Medulla oblongata (tissue), 1 donor: ENCODE data around the gene STX2.
"Not testable (repeated sequence)": the region's sequence is repeated elsewhere in the genome, so short reads cannot be mapped to it uniquely, and the experiment has no call there.

Experiments
- DNase-seq: peaks from one replicate; pipeline ENCODE4 v3.0.0-alpha.2; 2015; ENCODE audit errors: extremely low spot score

STX2 gene

GRCh38 chr12:130800312-130800711, 38.7 kb downstream of the STX2 start:
- no peak for DNase-seq

- DNase-seq: no peak
These were observed 40.0 kb downstream of the STX2 start for GRCh38 chr12:130799051-130799450.

- no peak for DNase-seq
These were observed 41.9 kb downstream of the STX2 start for GRCh38 chr12:130796985-130797686.

GRCh38 chr12:130795906-130796305, 43.1 kb downstream of the STX2 start:
- DNase-seq: no peak

GRCh38 chr12:130793554-130793849, 45.5 kb downstream of the STX2 start:
- DNase-seq: no peak

GRCh38 chr12:130792821-130793553, 46.1 kb downstream of the STX2 start:
- no peak for DNase-seq

GRCh38 chr12:130791629-130792028, 47.4 kb downstream of the STX2 start:
- no peak for DNase-seq

GRCh38 chr12:130788515-130788914, 50.5 kb downstream of the STX2 start:
- DNase-seq: no peak

- peak; percentile 16 for DNase-seq
These were observed 51.3 kb downstream of the STX2 start for GRCh38 chr12:130787445-130788410.

GRCh38 chr12:130787041-130787440, 52.0 kb downstream of the STX2 start:
- DNase-seq: no peak

GRCh38 chr12:130783110-130783715, 55.8 kb downstream of the STX2 start:
- no peak for DNase-seq

GRCh38 chr12:130782245-130782644, 56.8 kb downstream of the STX2 start:
- DNase-seq: not testable (repeated sequence)

- no peak for DNase-seq
These were observed 58.0 kb downstream of the STX2 start for GRCh38 chr12:130780880-130781575.

GRCh38 chr12:130780325-130780724, 58.7 kb downstream of the STX2 start:
- DNase-seq: no peak

- no peak for DNase-seq
These were observed 60.3 kb downstream of the STX2 start for GRCh38 chr12:130778776-130779175.

- no peak for DNase-seq
These were observed 62.2 kb downstream of the STX2 start for GRCh38 chr12:130776857-130777339.

- peak; percentile 62 for DNase-seq
These were observed 62.8 kb downstream of the STX2 start for GRCh38 chr12:130775953-130776856.

- no peak for DNase-seq
These were observed 68.5 kb downstream of the STX2 start for GRCh38 chr12:130770413-130771028.

GRCh38 chr12:130768120-130768519, 70.9 kb downstream of the STX2 start:
- no peak for DNase-seq

GRCh38 chr12:130766470-130766869, 72.6 kb downstream of the STX2 start:
- DNase-seq: no peak
